Caco-2 (cell line): ENCODE data around the gene RPRML. TPM values are rescaled to one million over a fixed set of nuclear protein-coding genes. Genes with fewer than 3 reads are reported as not detected.
"Not testable (repeated sequence)": the region's sequence is repeated elsewhere in the genome, so short reads cannot be mapped to it uniquely, and the experiment has no call there.

Experiments used
- BruUV-seq: library from RNA; stranded (reverse); fragments of 400-500 nt; replicated peaks from 2 replicates; lab custom pipeline; 2021; lab: Mats Ljungman, UMichigan
- CTCF ChIA-PET: fragments of 300-600 bp; sonication (Branson Sonifier 250); formaldehyde crosslinking; loops from one replicate; lab custom pipeline; 2022; ENCODE audit warnings: antibody characterized with exemption; lab: Charles Lee
- POLR2A ChIA-PET: fragments of 300-600 bp; sonication (Branson Sonifier 250); formaldehyde crosslinking; loops from one replicate; lab custom pipeline; 2022; ENCODE audit warnings: antibody characterized with exemption; lab: Charles Lee
- DNase-seq, 2 experiments: peaks; one replicate each; pipeline versions ENCODE4 v3.0.0 to v3.0.0-alpha.2; 2020 to 2022
- H3K27me3 ChIP-seq: replicated peaks from 2 replicates; pipeline ENCODE4 v1.6.0; 2011; ENCODE audit warnings: low read length; ENCODE audit not compliant: control insufficient read depth, insufficient read depth
- H3K36me3 ChIP-seq: 2 replicates; pipeline ENCODE4 v1.5.1; 2011; ENCODE audit warnings: low read length; ENCODE audit not compliant: control insufficient read depth, insufficient read depth
- H3K4me1 ChIP-seq: fragments of 250-450 bp; sonication (Bioruptor Pico); 2 replicates; pipeline ENCODE4 v1.5.1; 2020; ENCODE audit warnings: mild to moderate bottlenecking
- H3K4me3 ChIP-seq: 2 replicates; pipeline ENCODE4 v1.5.1; 2011; ENCODE audit warnings: low read depth, mild to moderate bottlenecking, control low read depth, low read length
- H3K9me3 ChIP-seq: fragments of 250-450 bp; sonication (Bioruptor Pico); 2 replicates; pipeline ENCODE4 v1.5.1; 2020; ENCODE audit warnings: mild to moderate bottlenecking, moderate library complexity
- H3K27ac Mint-ChIP-seq: one replicate; pipeline ENCODE4 v1.8.0; 2022; ENCODE audit warnings: mixed read lengths; ENCODE audit not compliant: unreplicated experiment
- H3K27me3 Mint-ChIP-seq: one replicate; pipeline ENCODE4 v1.8.0; 2022; ENCODE audit warnings: mixed read lengths; ENCODE audit not compliant: insufficient read depth, unreplicated experiment
- H3K36me3 Mint-ChIP-seq: one replicate; pipeline ENCODE4 v1.8.0; 2022; ENCODE audit warnings: mild to moderate bottlenecking, mixed read lengths; ENCODE audit not compliant: insufficient read depth, unreplicated experiment
- H3K4me1 Mint-ChIP-seq: one replicate; pipeline ENCODE4 v1.8.0; 2022; ENCODE audit warnings: low read depth, mixed read lengths; ENCODE audit not compliant: unreplicated experiment
- H3K4me3 Mint-ChIP-seq: one replicate; pipeline ENCODE4 v1.8.0; 2022; ENCODE audit warnings: mild to moderate bottlenecking, moderate library complexity, mixed read lengths; ENCODE audit not compliant: unreplicated experiment
- H3K9me3 Mint-ChIP-seq: one replicate; pipeline ENCODE4 v1.8.0; 2022; ENCODE audit warnings: mixed read lengths; ENCODE audit not compliant: unreplicated experiment
- CTCF ChIP-seq, 2 experiments: fragments of 200-600 bp in 1 of 2; IDR thresholded peaks; 1 replicate in 1 of 2; 2 replicates in 1 of 2; pipeline versions ENCODE4 v1.5.1 to v1.8.0; 2011 to 2022; ENCODE audit warnings: antibody characterized with exemption in 1 of 2, control low read depth in 1 of 2, inconsistent platforms in 1 of 2, low read depth in 1 of 2, low read length in 1 of 2, mild to moderate bottlenecking in 1 of 2, moderate library complexity in 1 of 2; ENCODE audit not compliant: insufficient read depth in 1 of 2, severe bottlenecking in 1 of 2, unreplicated experiment in 1 of 2
- intact Hi-C: fragments of 100-400 bp; cut with micrococcal nuclease; formaldehyde crosslinking; loops from one replicate; pipeline ENCODE4 v1.10.0; 2022; ENCODE audit not compliant: unreplicated experiment
- total RNA-seq: library from RNA; stranded (reverse); gene quantifications from 2 replicates; pipeline ENCODE4 v1.2.3, GENCODE V29; 2022

The RPRML gene
- total RNA-seq, 1 experiment from 2014 or later: not detected

GRCh38 chr17:46958041-46958591 is 20.9 kb downstream of the RPRML start:
- BruUV-seq: no TSS peak
- Histone ChIP-seq H3K27me3 (no peaks in the 10 kb centered on the region; the same call in 1 of the 2 replicates), H3K9me3 (no peaks in the 10 kb centered on the region), H3K4me1 (no peaks in the 10 kb centered on the region), H3K36me3 (no peaks in the 10 kb centered on the region), H3K4me3 (no peak overlapping the region)
- H3K4me1 Mint-ChIP-seq: no peaks in the 10 kb centered on the region
- peaks cover 27% of the 10 kb centered on the region for H3K27me3 Mint-ChIP-seq
- no peak for TF ChIP-seq CTCF (IDR thresholded peaks at IDR 0.05; ENCODE audit: insufficient read depth in 1 of 2, low read depth in 1 of 2, low read length in 1 of 2, severe bottlenecking in 1 of 2, unreplicated experiment in 1 of 2)
- H3K36me3 Mint-ChIP-seq: no peaks in the 10 kb centered on the region
- CTCF ChIA-PET: no interaction called here
- no peaks in the 10 kb centered on the region for H3K9me3 Mint-ChIP-seq
- no peak for DNase-seq
- H3K27ac Mint-ChIP-seq: no peak overlapping the region
- POLR2A ChIA-PET: no interaction called here
- H3K4me3 Mint-ChIP-seq: no peak overlapping the region
- intact Hi-C loops: no loop called here

GRCh38 chr17:46953191-46953590 is 25.9 kb downstream of the RPRML start:
- H3K36me3 Mint-ChIP-seq, intact Hi-C loops, H3K27me3 ChIP-seq, CTCF ChIA-PET, H3K9me3 Mint-ChIP-seq, H3K27ac Mint-ChIP-seq, H3K4me3 Mint-ChIP-seq, POLR2A ChIA-PET, DNase-seq, BruUV-seq, H3K4me3 ChIP-seq, H3K36me3 ChIP-seq, H3K4me1 ChIP-seq, H3K4me1 Mint-ChIP-seq, H3K9me3 ChIP-seq: not testable (repeated sequence)
- H3K27me3 Mint-ChIP-seq: peaks cover 25% of the 10 kb centered on the region

GRCh38 chr17:46952115-46952514 is 26.9 kb downstream of the RPRML start:
- no peaks in the 10 kb centered on the region for H3K9me3 Mint-ChIP-seq
- CTCF ChIA-PET: interaction anchor here (0.8 kb wide), 1 partner anchor 10 kb away, joined by 4 read pairs; no protein-coding TSS in a partner anchor
- peaks cover 10% of the 10 kb centered on the region for H3K36me3 Mint-ChIP-seq
- no peaks in the 10 kb centered on the region for H3K9me3 ChIP-seq
- H3K27me3 ChIP-seq: no peaks in the 10 kb centered on the region
- no peak for DNase-seq
- no peaks in the 10 kb centered on the region for H3K4me1 Mint-ChIP-seq
- TF ChIP-seq CTCF (IDR thresholded peaks at IDR 0.05; ENCODE audit: insufficient read depth in 1 of 2, low read depth in 1 of 2, low read length in 1 of 2, severe bottlenecking in 1 of 2, unreplicated experiment in 1 of 2): no peak
- H3K4me1 ChIP-seq: no peaks in the 10 kb centered on the region
- H3K36me3 ChIP-seq: no peaks in the 10 kb centered on the region
- H3K27me3 Mint-ChIP-seq: peaks cover 15% of the 10 kb centered on the region
- H3K4me3 ChIP-seq: no peak overlapping the region
- no peak overlapping the region for H3K4me3 Mint-ChIP-seq
- BruUV-seq: no TSS peak
- intact Hi-C loops: no loop called here
- H3K27ac Mint-ChIP-seq: no peak overlapping the region
- POLR2A ChIA-PET: no interaction called here
